Psoas muscle (tissue), 8 donors: ENCODE data around the gene EIF3F. TPM values are rescaled to one million over a fixed set of nuclear protein-coding genes. Genes with fewer than 3 reads are reported as not detected.

Experiments
- ATAC-seq, 4 donors: fragments of 200-7000 bp; cut with Tn5 transposase; one replicate each; pipeline ENCODE4 v1.9.1; 2020; ENCODE audit warnings: moderate library complexity in 3 of 4, mild to moderate bottlenecking in 2 of 4
- DNase-seq, 2 donors: peaks; one replicate each; pipeline ENCODE4 v3.0.0-alpha.2; 2020
- H3K27ac ChIP-seq: fragments of 200-600 bp; one replicate; pipeline ENCODE4 v1.8.0; 2022
- H3K27me3 ChIP-seq, 3 donors: fragments of 200-600 bp in 1 of 3; one replicate each; pipeline versions ENCODE4 v1.6.1 to v1.8.0; 2013 to 2022; ENCODE audit warnings: low read length in 2 of 3, mild to moderate bottlenecking in 2 of 3, moderate library complexity in 1 of 3; ENCODE audit not compliant: insufficient read depth in 3 of 3
- H3K36me3 ChIP-seq, 2 donors: fragments of 200-600 bp in 1 of 2; one replicate each; pipeline versions ENCODE4 v1.6.1 to v1.8.0; 2013 to 2022; ENCODE audit warnings: low read depth in 1 of 2, mild to moderate bottlenecking in 1 of 2, moderate library complexity in 1 of 2; ENCODE audit not compliant: insufficient read depth in 1 of 2
- H3K4me1 ChIP-seq: fragments of 200-600 bp; one replicate; pipeline ENCODE4 v1.8.0; 2022
- H3K4me3 ChIP-seq: fragments of 200-600 bp; one replicate; pipeline ENCODE4 v1.8.0; 2022; ENCODE audit warnings: mild to moderate bottlenecking
- H3K9me3 ChIP-seq: fragments of 200-600 bp; one replicate; pipeline ENCODE4 v1.8.0; 2022
- WGBS, 3 donors: extraction: QIAGEN DNeasy Blood & Tissue Kit; methylation state at CpG; one replicate each; pipeline versions ENCODE4 v1.1.6 to v1.1.7; 2013; 5-methylcytosine and 5-hydroxymethylcytosine counted together
- intact Hi-C, 2 donors: fragments of 100-400 bp; cut with DNase I; formaldehyde crosslinking; loops; one replicate each; pipeline versions ENCODE4 v1.11.0 to v1.14.2; 2022
- polyA plus RNA-seq, 3 donors: library from polyadenylated mRNA; stranded (reverse); fragments of 200-250 nt; gene quantifications; one replicate each; pipeline ENCODE4 v1.2.3, GENCODE V29; 2013
- total RNA-seq, 4 donors: library from RNA; stranded (reverse); fragmentation: NEBNext Ultra II Directional in 2 of 4; extraction: Animal tissue kit (Norgen Biotek cat#: 25700) in 2 of 4; gene quantifications; one replicate each; pipeline versions ENCODE4 v1.2.1 to v1.2.4, GENCODE V29; 2021 to 2023
- TF ChIP-seq, protein P1 (sequence below): fragments of 200-600 bp; IDR thresholded peaks from one replicate; pipeline ENCODE4 v1.8.0; 2022; ENCODE audit warnings: antibody characterized with exemption
- donor health status: healthy with polysubstance abuse.
- donor health status: DM: no; HTN: no; CAD: no; lungs with moderate emphysema.
- donor health status: Bipolar disorder and iron deficiency.
- donor health status: healthy.
- donor health status: DM: yes; HTN: yes; CAD: no.
- donor health status: DM: no; HTN: no; CAD: no.
- donor health status: DM: no; HTN: no; CAD: no.
- donor health status: DM: yes; HTN: yes; CAD: no.

EIF3F gene
- total and polyA plus RNA-seq, 7 donors: 149 to 539 (median 208) TPM

DNA sequence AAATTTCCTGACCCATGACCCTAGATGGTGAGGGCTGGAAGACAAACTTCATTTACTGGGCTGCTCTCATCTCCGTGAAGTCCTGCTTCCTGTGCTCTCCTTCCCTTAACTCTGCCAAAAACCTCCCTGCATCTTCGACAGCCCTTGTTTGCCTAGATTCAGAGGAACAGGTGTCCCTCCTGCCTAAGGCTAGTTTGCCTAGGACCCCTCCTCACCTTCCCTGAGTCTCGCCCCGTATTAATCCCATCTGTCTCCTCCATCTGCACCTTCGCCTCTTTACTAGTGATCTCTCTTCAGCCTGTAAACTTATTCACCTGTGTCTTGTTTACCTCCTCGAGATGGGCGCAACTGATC is 33.1 kb downstream of the EIF3F start:
- TF ChIP-seq, protein P1, sequence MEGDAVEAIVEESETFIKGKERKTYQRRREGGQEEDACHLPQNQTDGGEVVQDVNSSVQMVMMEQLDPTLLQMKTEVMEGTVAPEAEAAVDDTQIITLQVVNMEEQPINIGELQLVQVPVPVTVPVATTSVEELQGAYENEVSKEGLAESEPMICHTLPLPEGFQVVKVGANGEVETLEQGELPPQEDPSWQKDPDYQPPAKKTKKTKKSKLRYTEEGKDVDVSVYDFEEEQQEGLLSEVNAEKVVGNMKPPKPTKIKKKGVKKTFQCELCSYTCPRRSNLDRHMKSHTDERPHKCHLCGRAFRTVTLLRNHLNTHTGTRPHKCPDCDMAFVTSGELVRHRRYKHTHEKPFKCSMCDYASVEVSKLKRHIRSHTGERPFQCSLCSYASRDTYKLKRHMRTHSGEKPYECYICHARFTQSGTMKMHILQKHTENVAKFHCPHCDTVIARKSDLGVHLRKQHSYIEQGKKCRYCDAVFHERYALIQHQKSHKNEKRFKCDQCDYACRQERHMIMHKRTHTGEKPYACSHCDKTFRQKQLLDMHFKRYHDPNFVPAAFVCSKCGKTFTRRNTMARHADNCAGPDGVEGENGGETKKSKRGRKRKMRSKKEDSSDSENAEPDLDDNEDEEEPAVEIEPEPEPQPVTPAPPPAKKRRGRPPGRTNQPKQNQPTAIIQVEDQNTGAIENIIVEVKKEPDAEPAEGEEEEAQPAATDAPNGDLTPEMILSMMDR: no peak
- H3K36me3 ChIP-seq: no peaks in the 10 kb centered on the region
- H3K4me1 ChIP-seq: no peaks in the 10 kb centered on the region
- H3K27ac ChIP-seq: no peak overlapping the region
- intact Hi-C loops: no loop called here
- H3K27me3 ChIP-seq: peaks cover 0 to 42% (median 2%) of the 10 kb centered on the region in 3 donors
- 61 to 65% (median 64%) methylated on average over 7 of the region's 7 CpGs for WGBS, 3 donors
- no peaks in the 10 kb centered on the region for H3K9me3 ChIP-seq
- DNase-seq: no peak
- peak overlapping the region; percentile 71 for H3K4me3 ChIP-seq
- ATAC-seq: no peak

DNA sequence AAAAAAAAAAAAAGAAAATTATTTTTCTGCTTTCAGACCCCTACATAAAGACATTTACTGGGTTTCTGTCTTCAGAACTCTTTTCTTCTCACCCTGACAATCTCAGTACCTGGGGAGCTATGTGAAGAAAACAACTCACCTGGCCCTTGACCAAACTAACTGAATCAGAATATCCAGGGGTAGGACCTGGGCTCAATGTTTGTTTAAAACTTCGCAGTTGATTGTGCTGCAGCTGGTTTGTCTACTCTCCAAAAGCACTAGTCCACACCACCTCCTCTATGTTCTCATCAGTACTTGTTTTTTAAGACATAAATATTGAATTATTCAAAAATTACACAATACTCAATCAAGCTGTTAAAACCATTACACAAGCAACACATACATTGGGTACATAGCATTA is 34.8 kb downstream of the EIF3F start:
- Histone ChIP-seq H3K27ac (no peak overlapping the region), H3K4me3 (no peak overlapping the region), H3K36me3 (no peaks in the 10 kb centered on the region), H3K4me1 (no peaks in the 10 kb centered on the region), H3K27me3 (peaks cover 0 to 37% (median 2%) of the 10 kb centered on the region in 3 donors), H3K9me3 (no peaks in the 10 kb centered on the region)
- DNase-seq (no peak), ATAC-seq (no peak)
- intact Hi-C loops: no loop called here
- TF ChIP-seq, protein P1: no peak
- WGBS, 3 donors: 85 to 94% (median 89%) methylated on average over 1 of the region's 1 CpG

GRCh38 chr11:8022876-8023275 is 35.7 kb downstream of the EIF3F start:
- TF ChIP-seq, protein P1: no peak

GRCh38 chr11:8023831-8024555 is 36.9 kb downstream of the EIF3F start:
- no peak overlapping the region for H3K27ac ChIP-seq
- WGBS, 3 donors: 88 to 89% (median 88%) methylated on average over 12 of the region's 12 CpGs
- H3K36me3 ChIP-seq: no peaks in the 10 kb centered on the region
- no peak for ATAC-seq
- H3K27me3 ChIP-seq: peaks cover 0 to 28% (median 2%) of the 10 kb centered on the region in 3 donors
- H3K4me3 ChIP-seq: no peak overlapping the region
- no peak for DNase-seq
- no peaks in the 10 kb centered on the region for H3K9me3 ChIP-seq
- TF ChIP-seq, protein P1: no peak
- intact Hi-C loops: no loop called here
- no peaks in the 10 kb centered on the region for H3K4me1 ChIP-seq

More at GRCh38 chr11:8022876-8023275, 35.7 kb downstream of the EIF3F start:
- ATAC-seq: no peak
- intact Hi-C loops: no loop called here
- Histone ChIP-seq H3K4me1 (no peaks in the 10 kb centered on the region), H3K27me3 (peaks cover 0 to 37% (median 2%) of the 10 kb centered on the region in 3 donors), H3K4me3 (no peak overlapping the region), H3K36me3 (no peaks in the 10 kb centered on the region), H3K27ac (no peak overlapping the region), H3K9me3 (no peaks in the 10 kb centered on the region)
- DNase-seq: no peak
- WGBS, 3 donors: 17 to 62% (median 38%) methylated on average over 2 of the region's 2 CpGs

DNA sequence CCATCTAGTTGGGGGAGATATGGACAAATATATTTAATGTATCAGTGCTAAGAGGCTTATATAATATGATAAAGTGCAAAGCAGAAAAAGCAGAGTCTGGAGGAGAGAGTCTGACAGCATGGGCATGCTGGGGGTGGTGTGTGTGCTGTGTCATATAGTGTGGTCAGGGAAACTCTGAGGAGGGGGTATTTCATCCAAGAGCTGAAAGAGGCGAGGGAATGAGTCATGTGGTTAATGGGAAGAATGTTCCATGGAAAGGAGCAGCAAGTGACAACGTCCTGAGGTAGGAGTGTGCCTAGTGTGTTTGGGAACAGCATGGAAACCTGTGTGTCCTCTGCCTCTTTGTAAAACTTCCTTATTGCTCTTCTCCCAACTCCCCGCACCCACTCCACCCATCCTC is 38.0 kb downstream of the EIF3F start:
- 44 to 68% (median 65%) methylated on average over 3 of the region's 3 CpGs for WGBS, 3 donors
- Histone ChIP-seq H3K27me3 (peaks cover 0 to 17% (median 2%) of the 10 kb centered on the region in 3 donors), H3K36me3 (no peaks in the 10 kb centered on the region), H3K9me3 (no peaks in the 10 kb centered on the region), H3K27ac (no peak overlapping the region), H3K4me1 (no peaks in the 10 kb centered on the region), H3K4me3 (no peak overlapping the region)
- ATAC-seq (no peak), DNase-seq (no peak)
- intact Hi-C loops: no loop called here
- TF ChIP-seq, protein P1: no peak
